Measurements from ENCODE around the gene PDE6B.

PDE6B gene

DNA sequence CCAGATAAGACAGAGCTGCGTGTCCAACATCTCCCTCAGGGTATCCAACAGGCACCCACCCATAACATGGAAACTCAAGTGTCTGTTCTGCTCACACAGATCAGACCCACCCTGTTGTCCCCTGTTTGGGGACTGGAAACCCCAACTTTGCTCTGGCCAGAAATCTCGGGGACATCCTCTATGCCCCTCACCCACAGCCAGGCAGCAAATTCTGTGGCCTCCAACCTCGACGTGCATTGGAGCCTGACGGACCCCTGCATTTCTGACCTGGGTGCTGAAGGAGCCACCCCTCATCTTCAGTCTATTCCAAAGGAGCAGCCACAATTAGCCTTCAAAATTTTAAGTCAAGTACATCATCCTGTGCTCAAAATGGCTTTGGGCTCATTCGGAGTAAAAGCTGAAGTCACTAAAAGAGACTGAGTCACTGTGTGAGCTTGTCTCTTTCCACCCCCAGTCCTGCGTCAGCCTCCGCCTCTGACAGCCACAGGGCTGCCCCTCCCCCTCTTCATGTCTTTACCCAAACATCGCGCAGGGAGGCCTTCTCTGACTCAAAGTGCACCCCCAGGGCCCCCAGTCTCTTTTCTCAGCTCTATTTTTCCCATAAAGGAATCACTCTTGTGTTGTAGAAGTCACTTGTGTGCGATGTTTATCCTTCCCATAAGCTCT, 24.4 kb upstream of the PDE6B start:
- no peak for DNase-seq

DNA sequence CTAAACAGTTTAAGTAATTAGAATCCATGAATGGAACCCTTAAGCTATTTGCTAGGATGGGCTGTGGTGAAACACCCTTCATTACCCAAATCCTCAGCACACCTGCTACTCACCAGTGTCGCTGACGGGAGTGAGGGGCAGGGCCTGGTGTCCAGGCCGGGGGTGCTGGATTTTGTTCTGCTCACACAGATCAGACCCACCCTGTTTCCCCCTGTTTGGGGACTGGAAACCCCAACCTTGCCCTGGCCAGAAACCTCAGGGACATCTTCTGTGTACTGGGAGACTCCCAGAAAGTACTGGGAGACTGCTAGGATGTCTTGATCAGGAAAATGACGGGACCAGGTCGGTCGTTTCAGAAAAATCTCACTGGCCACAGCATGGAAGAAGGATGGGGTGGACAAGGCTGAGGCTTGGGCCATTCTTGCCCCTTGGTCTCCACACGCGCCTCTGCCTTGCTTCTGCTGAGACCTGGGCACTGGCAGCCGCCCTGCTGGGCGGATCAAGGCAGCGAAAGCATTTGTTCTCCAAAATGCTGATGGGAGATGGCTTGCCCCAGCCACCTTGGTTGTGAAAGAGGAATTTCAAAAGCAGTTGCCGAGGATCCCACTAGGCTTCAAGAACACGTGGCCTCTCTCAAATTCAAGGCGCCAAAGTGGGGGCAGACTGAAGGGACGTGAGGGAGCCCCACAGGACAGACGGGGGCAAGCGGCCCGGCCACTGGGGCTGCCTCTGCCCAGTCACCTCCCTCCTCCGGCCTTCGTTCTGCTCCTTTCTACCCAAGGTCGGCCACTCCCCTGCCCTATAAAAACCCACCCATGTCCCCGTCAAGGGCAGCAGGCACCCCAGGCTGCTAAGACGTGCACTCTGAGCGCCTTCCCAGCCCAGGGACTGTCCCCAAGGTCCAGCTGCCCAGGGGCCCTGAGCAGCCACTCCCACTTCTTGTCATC, 23.5 kb upstream of the PDE6B start:
- no peak for DNase-seq

DNA sequence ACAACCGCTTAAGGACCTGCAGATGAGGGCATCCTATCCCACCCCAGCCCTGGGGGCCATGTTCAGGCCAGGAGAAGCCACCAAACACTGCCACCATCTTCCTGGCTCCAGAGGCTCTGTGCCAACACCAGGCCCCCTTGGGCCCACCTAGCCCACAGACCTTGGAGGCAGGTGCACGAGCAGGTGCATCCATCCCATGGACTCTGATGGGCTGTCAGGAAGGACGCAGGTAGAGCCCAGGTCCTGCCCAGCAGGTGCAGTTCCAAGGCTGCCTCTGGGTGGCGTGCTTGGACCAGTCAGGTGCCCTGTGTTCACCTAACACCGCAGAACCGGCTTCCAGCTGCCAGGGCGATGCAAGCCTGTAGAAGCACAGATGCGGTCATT, 22.8 kb upstream of the PDE6B start:
- no peak for DNase-seq

DNA sequence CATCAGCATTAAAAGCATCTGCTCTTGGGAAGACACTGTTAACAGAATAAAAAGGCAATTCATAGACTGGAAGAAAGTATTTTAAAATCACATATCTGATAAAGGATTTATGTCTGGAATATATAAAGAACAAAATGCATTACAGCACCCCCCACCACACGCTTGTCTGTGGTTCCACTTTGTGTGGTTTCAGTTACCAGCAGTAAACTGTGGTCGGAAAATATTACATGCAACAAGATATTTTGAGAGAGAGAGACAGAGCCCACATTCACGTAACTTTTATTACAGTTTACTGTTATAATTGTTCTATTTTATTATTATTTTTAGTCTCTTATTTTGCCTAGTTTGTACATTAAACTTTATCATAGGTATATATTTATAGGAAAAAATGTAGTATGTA, 21.2 kb upstream of the PDE6B start:
- no peak for DNase-seq

DNA sequence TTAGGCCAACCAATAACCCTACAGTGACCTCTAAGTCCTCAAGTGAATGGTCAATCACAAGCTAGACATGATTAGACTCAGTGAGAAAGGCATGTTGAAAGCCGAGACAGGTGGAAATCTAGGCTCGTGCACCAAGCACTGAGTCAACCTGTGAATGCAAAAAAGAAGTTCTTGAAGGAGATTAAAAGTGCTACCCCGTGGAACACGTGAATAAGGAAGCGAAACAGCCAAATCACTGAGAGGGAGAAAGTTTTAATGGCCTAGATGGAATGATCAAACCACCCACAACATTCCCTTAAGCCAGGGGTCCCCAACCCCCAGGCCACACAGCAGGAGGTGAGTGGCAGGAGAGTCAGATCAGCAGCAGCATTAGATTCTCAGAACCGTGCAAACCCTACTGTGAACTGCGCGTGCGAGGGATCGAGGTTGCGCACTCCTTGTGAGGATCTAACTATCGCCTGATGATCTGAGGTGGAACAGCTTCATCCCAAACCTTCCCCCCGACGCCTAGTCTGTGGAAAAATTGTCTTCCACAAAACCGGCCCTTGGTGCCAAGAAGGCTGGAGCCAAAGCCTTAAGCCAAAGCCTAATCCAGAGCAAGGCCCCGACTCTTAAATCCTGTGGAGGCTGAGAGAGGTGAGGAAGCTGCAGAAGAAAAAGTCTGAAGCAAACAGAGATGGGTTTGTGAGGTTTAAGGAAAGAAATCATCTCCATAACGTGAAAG, 19.5 kb upstream of the PDE6B start:
- DNase-seq, result no peak

DNA sequence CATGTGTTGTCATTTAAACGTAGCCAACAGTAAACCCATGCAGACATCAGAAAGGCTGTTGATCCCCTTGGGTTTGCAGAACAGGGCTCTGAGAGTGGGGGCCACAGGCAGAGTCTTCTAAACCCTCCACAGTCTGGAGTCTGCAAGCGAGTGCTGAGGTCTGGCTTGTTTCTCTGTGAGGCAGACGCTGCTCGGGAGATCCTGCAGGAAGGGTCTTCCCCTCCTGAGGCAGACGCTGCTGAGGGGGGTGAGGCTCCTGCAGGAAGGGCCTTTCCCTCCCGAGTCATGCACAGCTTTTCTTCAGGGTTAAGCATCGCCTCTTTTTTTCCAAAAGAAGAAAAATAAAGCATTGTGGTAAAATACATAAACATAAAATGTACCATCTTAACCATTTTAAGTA, 17.1 kb upstream of the PDE6B start:
- no peak for DNase-seq

DNA sequence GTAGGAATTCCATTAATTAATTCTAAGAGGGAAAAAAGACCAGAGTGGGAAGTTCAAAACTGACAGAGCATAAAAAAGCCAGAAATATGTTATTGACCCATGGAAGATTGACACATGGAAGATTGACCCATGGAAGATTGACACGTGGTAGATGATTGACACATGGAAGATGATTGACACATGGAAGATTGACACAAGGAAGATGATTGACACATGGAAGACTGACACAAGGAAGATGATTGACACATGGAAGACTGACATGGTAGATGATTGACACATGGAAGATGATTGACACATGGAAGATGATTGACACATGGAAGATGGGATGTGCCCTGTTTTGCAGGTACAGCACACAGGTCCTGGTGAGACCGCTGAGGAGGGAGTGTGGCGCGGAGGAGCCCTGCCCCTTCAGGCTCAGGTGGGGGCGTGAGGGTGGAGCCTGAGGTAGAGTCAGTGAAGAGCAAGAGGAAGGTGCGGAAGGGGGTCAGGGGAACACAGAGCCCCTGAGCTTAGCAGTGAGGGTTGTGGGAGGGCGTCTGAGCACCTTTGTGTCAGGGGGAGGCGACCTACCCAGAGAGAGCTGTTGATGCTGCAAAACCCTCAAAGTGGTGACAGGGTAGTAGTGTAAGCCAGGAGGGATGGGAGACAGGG, 15.8 kb upstream of the PDE6B start:
- no peak for DNase-seq

DNA sequence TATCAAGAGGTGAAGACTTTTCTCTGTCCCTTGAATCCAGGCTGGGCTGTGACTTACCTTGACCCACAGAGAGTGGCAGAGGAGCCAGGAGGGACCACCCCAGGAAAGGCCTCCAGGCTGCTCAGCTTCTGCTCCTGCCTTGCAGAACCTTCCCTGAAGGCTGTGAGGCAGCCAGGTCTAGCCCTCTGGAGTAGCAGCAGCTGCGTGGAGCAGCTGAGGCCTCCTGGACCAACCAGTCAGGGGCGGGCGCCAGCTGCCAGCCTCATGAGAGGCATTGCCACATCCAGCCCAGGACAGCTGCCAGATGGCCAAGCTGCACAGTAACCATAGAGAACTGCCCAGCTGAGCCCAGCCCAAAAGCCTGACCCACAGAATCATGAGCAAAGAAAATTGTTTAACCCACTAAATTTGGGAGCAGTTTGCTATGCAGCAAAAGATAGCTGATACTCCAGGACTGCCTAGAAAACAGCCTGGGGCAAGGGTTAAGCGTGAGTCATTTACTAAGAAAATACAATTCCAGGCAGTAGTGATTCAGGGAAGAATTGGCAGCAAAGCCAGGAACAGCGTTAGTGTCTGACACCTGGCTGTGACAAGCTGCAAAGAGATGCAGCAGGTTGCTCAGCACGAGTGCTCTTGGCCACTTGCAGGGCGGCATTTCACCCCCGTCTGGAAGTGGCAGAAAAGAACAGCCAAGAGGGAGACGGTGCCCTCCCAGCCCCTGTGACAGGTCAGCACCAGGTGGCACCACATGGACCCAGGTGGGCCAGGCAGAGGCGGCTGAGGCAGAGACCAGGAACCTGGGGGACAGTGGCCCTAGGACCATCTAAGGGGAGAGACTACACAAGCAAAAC, 14.7 kb upstream of the PDE6B start:
- DNase-seq, result no peak

DNA sequence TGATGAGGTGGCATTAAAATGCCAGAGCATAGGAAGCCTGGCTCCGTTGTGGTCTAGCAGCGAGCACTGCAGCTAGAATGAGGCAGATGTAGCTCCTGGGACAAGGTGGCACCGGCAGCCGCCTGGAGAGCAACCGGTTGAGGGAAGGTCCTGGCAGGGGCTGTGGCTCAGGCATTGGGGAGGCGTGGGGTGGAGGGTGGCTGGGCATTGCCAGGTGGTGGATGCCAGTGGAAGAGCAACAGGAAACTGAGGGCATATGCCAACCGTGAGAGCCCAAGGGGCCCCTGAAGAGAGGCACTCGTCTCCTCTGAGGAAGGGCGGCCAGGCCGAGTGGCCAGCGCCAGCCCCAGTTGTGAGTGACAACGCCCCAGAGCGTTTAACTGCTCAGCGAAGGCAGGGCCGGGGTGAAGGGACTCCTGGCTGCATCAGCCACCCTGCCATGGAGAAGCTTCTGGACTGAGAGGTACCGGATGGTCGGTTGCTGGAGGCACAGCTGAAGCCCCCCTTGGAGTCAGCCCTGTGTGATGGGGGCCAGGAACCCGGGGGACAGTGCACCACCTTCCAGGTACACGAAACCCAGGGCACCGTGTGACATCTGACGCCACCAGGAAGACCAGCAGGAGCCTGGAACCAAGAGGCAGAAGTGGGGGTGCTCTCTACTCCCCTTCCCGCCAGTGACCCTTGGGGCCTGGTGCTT, 13.2 kb upstream of the PDE6B start:
- DNase-seq, result no peak

DNA sequence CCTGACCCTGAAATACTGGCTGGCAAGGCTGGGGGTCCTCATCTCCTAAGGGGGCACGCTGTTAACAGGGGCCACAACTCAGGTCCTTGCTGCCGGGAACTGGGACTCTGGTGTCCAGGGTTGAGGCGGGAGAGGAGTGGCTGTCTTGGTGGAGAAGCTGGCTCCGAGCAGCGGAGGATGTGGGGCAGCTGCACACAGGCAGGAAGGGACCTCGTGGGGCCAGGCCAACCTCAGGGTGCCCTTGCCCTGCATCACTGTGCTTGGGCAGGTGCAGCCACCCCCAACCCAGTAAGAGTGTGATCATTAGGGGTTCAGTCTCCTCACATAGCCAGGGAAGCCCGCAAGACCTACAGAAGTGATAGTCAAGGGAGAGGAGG, 12.6 kb upstream of the PDE6B start:
- DNase-seq, result no peak

DNA sequence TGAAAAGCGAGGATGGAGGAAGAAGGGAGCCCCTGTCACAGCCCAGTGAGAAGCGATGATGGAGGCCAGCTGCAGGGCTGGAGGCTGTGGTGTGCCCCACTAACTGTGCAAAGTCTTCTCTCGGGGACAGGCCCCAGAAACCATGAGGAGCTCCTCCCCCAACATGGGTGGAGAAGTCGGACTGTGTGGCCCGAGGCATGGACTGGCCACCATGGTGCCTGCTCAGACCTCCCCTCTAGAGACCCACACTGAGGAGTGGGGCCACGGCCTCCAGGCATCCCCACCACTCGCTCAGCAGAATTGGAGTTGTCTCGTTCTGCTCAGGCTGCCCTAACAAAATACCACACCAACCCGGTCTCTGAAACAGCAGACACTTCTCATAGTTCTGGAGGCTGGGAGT, 12.2 kb upstream of the PDE6B start:
- no peak for DNase-seq

DNA sequence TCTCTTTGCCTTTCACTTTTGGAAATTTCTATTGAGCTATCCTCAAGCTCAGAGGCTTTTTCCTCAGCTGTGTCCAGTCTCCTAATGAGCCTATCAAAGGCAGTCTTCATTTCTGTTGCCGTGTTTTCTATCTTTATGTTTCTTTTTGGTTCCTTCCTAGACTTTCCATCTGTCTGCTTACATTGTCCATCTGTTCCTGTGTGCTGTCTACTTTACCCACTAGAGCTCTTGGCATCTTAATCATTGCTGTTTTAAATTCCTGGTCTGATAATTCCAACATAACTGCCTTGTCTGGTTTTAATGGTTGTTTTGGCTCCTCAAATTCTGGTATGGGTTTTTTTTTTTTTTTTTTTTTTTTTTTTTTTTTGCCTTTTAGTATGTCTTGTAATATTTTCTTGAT, 9.3 kb upstream of the PDE6B start:
- DNase-seq, result no peak

DNA sequence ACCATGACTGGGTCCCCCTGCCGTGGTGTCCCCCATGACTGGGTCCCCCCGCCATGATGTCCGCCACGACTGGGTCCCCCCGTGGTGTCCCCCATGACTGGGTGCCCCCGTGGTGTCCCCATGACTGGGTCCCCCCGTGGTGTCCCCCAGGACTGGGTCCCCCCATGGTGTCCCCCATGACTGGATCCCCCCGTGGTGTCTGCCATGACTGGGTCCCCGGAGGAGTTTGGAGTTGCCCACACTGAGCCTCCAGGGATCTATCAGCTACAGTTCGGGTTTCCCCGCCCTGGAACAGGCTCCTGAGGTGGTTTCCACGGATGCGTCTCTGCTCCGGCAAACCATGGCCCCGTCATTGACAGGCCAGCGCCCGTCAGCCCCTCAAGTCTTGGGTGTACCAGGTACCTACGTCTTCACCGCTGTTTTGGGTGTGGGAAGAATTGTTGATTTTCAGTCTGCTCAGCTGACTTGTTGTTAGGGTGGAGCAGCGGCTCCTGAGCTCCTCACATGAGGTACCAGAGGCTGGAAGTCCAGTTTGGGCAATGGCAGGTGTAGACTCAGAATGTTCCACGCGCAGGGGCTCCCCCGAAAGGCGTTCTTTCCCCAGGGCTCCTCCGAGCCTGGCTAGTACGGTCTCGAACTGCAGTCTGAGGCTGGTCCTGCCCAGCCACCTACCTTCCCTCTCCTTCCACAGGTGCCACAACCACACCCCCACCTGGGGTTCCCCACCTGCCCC, 8.3 kb upstream of the PDE6B start:
- DNase-seq, result no peak

DNA sequence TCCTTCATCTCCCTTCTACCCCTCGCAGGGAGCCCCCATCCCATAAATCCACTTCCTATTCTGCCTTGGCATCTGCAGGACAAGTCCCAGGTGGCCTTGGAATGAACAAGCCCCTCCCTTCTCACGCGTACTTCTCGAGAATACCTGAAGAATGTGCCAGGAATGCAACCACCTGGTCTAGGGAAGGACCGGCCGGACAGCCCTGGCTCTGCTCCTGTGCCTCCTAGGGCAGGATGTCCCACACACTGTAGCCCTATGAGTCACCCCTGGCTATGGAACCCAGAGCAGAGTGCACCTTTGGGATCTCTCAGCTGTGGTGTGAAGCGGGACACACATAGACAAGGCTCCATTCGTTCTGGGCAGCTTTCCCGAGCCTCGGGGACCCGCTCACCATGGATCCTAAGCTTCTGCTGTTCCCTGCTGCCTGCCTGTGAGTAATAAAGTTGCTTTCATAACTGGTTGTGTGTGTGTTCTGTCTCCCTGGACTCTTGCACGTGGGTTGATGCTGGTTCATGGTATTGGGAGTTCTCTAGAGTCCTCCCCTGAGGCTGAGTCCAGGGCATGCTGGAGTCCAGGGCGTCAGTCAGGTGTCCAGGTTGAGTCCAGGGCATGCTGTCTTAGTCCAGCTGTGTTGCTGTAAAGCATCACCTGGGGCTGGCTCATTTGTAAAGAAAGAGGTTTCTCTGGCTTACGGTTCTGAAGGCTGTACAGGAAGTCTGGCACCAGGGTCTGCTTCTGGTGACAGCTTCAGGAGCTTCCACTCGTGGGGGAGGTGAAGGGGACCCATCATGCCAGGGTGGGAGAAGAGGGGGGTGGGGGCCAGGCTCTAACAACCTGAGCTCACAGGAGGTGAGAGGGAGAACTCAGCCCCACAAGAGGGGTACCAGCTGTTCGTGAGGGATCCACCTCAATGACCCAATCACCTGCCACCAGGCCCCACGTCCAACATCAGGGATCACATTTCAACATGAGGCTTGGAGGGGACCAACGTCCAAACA, 7.4 kb upstream of the PDE6B start:
- no peak for DNase-seq

DNA sequence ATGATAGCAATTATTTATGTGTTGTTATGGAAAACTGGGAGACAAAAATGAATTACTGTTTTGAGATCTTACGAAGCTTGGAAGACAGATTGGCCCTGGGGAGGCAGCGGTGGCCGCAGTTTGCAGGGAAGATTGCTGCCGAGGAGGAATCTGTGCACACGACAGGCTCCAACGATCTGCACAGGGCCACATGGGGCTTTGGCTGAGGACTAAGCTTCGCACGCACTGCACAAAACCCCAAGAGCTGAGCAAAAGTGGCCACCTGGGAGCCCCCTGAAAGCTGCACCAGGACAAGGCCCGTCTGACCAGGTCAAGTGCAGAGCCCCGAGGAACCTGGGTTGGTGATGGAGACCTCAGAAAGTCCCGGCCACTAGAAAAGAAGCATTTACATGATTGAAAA, 5.2 kb upstream of the PDE6B start:
- no peak for DNase-seq

DNA sequence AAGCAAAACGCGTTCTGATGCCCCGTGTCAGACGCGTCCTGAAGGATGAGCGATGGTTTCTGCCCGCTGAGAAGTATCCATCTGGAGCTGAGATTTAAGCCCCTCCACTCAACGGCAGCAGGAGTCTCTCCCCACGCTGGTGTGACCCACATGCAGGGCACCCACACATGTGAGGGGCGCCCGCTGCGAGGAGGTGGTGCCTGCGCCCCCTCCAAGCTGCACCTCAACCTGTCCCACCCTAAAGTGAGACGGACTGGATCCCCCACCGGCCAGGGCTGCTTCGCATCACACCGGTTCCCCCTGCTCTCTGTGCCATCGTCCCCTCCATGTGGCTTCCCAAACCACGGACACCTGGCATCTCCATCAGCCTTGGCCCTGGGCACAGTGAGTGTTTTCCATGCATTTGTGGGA, 4.5 kb upstream of the PDE6B start:
- no peak for DNase-seq

DNA sequence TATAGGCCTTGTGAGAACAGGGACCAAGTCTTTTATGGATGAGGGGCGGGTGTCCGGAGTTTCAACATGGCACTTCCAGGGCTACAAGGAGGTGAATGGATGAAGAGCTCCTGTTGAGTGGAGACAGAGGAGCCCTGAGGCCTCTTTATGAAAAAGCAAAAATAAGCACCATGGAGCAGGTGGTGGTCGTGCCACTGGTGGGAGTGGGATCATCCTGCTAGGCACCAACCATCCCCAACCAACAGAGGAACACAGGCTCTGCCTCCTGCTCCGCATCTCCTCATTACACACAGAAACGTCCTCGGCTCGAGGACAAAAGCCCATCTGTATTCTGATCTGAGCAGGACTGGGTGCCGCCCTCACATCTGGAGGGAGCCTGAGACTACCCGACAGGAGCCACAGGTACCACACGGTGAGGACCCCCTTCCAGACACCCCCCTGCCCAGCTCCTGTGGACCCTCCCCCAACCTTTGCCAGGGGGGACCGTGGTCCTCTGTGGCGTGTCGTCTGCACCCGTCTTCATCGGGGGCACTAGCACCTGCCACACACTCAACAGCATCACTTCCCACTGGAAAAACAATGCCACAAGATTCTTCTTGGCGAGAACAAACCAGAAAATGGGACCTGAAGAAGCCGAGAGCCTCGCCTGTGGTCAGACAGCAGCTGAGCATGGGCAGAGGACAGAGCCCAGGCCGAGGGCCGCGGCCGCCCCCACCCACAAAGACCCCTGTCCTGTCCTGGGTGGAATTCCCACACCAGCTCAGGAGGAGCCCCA, 3.9 kb upstream of the PDE6B start:
- DNase-seq, result no peak

Measured in fibroblast of skin of abdomen (primary cell).